GM12892 (cell line): ENCODE results near the gene CRISPLD2.

Experiments
- POLR2A ChIP-seq: IDR thresholded peaks from 2 replicates; pipeline ENCODE4 v1.6.1; 2011; ENCODE audit warnings: low read depth, low read length, control low read depth
- POLR2AphosphoS5 ChIP-seq: IDR thresholded peaks from 2 replicates; pipeline ENCODE4 v1.6.1; 2011; ENCODE audit warnings: low read depth, low read length, control low read depth

GRCh38 chr16:84875846-84876245 is 56.1 kb downstream of the CRISPLD2 start:
- no peak for TF ChIP-seq POLR2A
- no peak for TF ChIP-seq POLR2AphosphoS5
